Activated naive CD8-positive, alpha-beta T cell treated with anti-CD3 and anti-CD28 coated beads, Interleukin-2, amount 50 U/mL, for 24 hours (primary cell): ENCODE data around the gene TOX2.
A peak's percentile ranks its signal among the peaks of the same experiment; 100 is the strongest.

Source experiments
- ATAC-seq: fragments of 150-1000 bp; cut with Tn5 transposase; one replicate; pipeline ENCODE4 v1.10.0; 2021
- DNase-seq: peaks from one replicate; pipeline ENCODE4 v3.0.0; 2021
- H3K27ac Mint-ChIP-seq: one replicate; pipeline ENCODE4 v1.8.0; 2021; ENCODE audit warnings: mild to moderate bottlenecking, mixed read lengths
- H3K27me3 Mint-ChIP-seq: one replicate; pipeline ENCODE4 v1.8.0; 2021; ENCODE audit warnings: mixed read lengths
- H3K36me3 Mint-ChIP-seq: one replicate; pipeline ENCODE4 v1.8.0; 2021; ENCODE audit warnings: low read depth, mixed read lengths
- H3K4me1 Mint-ChIP-seq: one replicate; pipeline ENCODE4 v1.8.0; 2021; ENCODE audit warnings: mixed read lengths
- H3K4me3 Mint-ChIP-seq: one replicate; pipeline ENCODE4 v1.8.0; 2021; ENCODE audit warnings: mild to moderate bottlenecking, moderate library complexity, mixed read lengths
- H3K9me3 Mint-ChIP-seq: one replicate; pipeline ENCODE4 v1.8.0; 2021; ENCODE audit warnings: mixed read lengths

Gene TOX2

GRCh38 chr20:43906505-43907034, 8.1 kb upstream of the TOX2 start:
- DNase-seq (no peak), ATAC-seq (no peak)
- H3K27ac Mint-ChIP-seq, result no peak overlapping the region
- H3K27me3 Mint-ChIP-seq, result peaks cover 2% of the 10 kb centered on the region
- peaks cover 13% of the 10 kb centered on the region for H3K9me3 Mint-ChIP-seq
- H3K36me3 Mint-ChIP-seq, result peaks cover 2% of the 10 kb centered on the region
- H3K4me3 Mint-ChIP-seq, result no peak overlapping the region
- peaks cover 15% of the 10 kb centered on the region for H3K4me1 Mint-ChIP-seq

GRCh38 chr20:43909211-43909610, 5.4 kb upstream of the TOX2 start:
- no peak overlapping the region for H3K27ac Mint-ChIP-seq
- H3K9me3 Mint-ChIP-seq, result peaks cover 30% of the 10 kb centered on the region

GRCh38 chr20:43909720-43910119, 4.9 kb upstream of the TOX2 start:
- ATAC-seq (no peak), DNase-seq (no peak)
- Mint-ChIP-seq H3K9me3 (peaks cover 30% of the 10 kb centered on the region), H3K27me3 (peaks cover 28% of the 10 kb centered on the region), H3K27ac (no peak overlapping the region), H3K4me1 (peaks cover 28% of the 10 kb centered on the region), H3K4me3 (no peak overlapping the region), H3K36me3 (peaks cover 11% of the 10 kb centered on the region)

More at GRCh38 chr20:43909211-43909610, 5.4 kb upstream of the TOX2 start:
- DNase-seq (no peak), ATAC-seq (no peak)
- Mint-ChIP-seq H3K27me3 (peaks cover 27% of the 10 kb centered on the region), H3K36me3 (peaks cover 11% of the 10 kb centered on the region), H3K4me1 (peaks cover 28% of the 10 kb centered on the region), H3K4me3 (no peak overlapping the region)

GRCh38 chr20:43910564-43910963, 4.1 kb upstream of the TOX2 start:
- H3K4me3 Mint-ChIP-seq, result no peak overlapping the region
- H3K27me3 Mint-ChIP-seq, result peaks cover 34% of the 10 kb centered on the region
- H3K36me3 Mint-ChIP-seq, result peaks cover 14% of the 10 kb centered on the region
- H3K9me3 Mint-ChIP-seq, result peaks cover 30% of the 10 kb centered on the region
- H3K4me1 Mint-ChIP-seq, result peaks cover 34% of the 10 kb centered on the region
- ATAC-seq (no peak), DNase-seq (no peak)
- H3K27ac Mint-ChIP-seq, result no peak overlapping the region

GRCh38 chr20:43911066-43911465, 3.6 kb upstream of the TOX2 start:
- peaks cover 14% of the 10 kb centered on the region for H3K36me3 Mint-ChIP-seq
- peaks cover 37% of the 10 kb centered on the region for H3K27me3 Mint-ChIP-seq
- ATAC-seq, result no peak
- H3K27ac Mint-ChIP-seq, result no peak overlapping the region
- no peak for DNase-seq
- H3K9me3 Mint-ChIP-seq, result peaks cover 30% of the 10 kb centered on the region
- no peak overlapping the region for H3K4me3 Mint-ChIP-seq
- H3K4me1 Mint-ChIP-seq, result peaks cover 37% of the 10 kb centered on the region

- Mint-ChIP-seq H3K27ac (no peak overlapping the region), H3K4me3 (peak overlapping the region; percentile 48), H3K36me3 (peaks cover 14% of the 10 kb centered on the region), H3K27me3 (peaks cover 47% of the 10 kb centered on the region), H3K9me3 (peaks cover 22% of the 10 kb centered on the region), H3K4me1 (peaks cover 47% of the 10 kb centered on the region)
- ATAC-seq (no peak), DNase-seq (no peak)
Observed at GRCh38 chr20:43913291-43914025, 1.2 kb upstream of the TOX2 start.

GRCh38 chr20:43915211-43916072, 790 bp downstream of the TOX2 start:
- Mint-ChIP-seq H3K27me3 (peaks cover 63% of the 10 kb centered on the region), H3K9me3 (peaks cover 17% of the 10 kb centered on the region), H3K27ac (peak overlapping the region; percentile 65), H3K36me3 (peaks cover 14% of the 10 kb centered on the region), H3K4me3 (peak overlapping the region; percentile 78), H3K4me1 (peaks cover 43% of the 10 kb centered on the region)
- peak; percentile 29 for DNase-seq
- peak; percentile 31 for ATAC-seq

GRCh38 chr20:43916073-43916880, 1.6 kb downstream of the TOX2 start:
- H3K4me3 Mint-ChIP-seq, result peak overlapping the region; percentile 78
- DNase-seq, result peak; percentile 38
- peaks cover 36% of the 10 kb centered on the region for H3K4me1 Mint-ChIP-seq
- ATAC-seq, result peak; percentile 75
- H3K36me3 Mint-ChIP-seq, result peaks cover 12% of the 10 kb centered on the region
- H3K9me3 Mint-ChIP-seq, result peaks cover 17% of the 10 kb centered on the region
- peaks cover 71% of the 10 kb centered on the region for H3K27me3 Mint-ChIP-seq
- no peak overlapping the region for H3K27ac Mint-ChIP-seq

GRCh38 chr20:43916881-43917371, 2.3 kb downstream of the TOX2 start:
- ATAC-seq, result peak; percentile 11

GRCh38 chr20:43917380-43917779, 2.7 kb downstream of the TOX2 start:
- no peak for ATAC-seq
- no peak for DNase-seq
- H3K36me3 Mint-ChIP-seq, result peaks cover 10% of the 10 kb centered on the region
- H3K9me3 Mint-ChIP-seq, result peaks cover 9% of the 10 kb centered on the region
- peaks cover 40% of the 10 kb centered on the region for H3K4me1 Mint-ChIP-seq
- peaks cover 75% of the 10 kb centered on the region for H3K27me3 Mint-ChIP-seq
- H3K4me3 Mint-ChIP-seq, result no peak overlapping the region
- H3K27ac Mint-ChIP-seq, result no peak overlapping the region

More at GRCh38 chr20:43916881-43917371, 2.3 kb downstream of the TOX2 start:
- Mint-ChIP-seq H3K4me3 (peak overlapping the region; percentile 58), H3K36me3 (peaks cover 12% of the 10 kb centered on the region), H3K4me1 (peaks cover 37% of the 10 kb centered on the region), H3K9me3 (peaks cover 14% of the 10 kb centered on the region), H3K27me3 (peaks cover 75% of the 10 kb centered on the region), H3K27ac (no peak overlapping the region)
- no peak for DNase-seq

GRCh38 chr20:43919686-43920403, 5.2 kb downstream of the TOX2 start:
- ATAC-seq, result no peak

GRCh38 chr20:43920797-43921196, 6.1 kb downstream of the TOX2 start:
- peaks cover 3% of the 10 kb centered on the region for H3K36me3 Mint-ChIP-seq
- no peak overlapping the region for H3K4me3 Mint-ChIP-seq
- DNase-seq (no peak), ATAC-seq (no peak)
- no peaks in the 10 kb centered on the region for H3K9me3 Mint-ChIP-seq
- peaks cover 51% of the 10 kb centered on the region for H3K4me1 Mint-ChIP-seq
- H3K27me3 Mint-ChIP-seq, result peaks cover 62% of the 10 kb centered on the region
- H3K27ac Mint-ChIP-seq, result no peak overlapping the region

More at GRCh38 chr20:43919686-43920403, 5.2 kb downstream of the TOX2 start:
- peaks cover 50% of the 10 kb centered on the region for H3K4me1 Mint-ChIP-seq
- H3K4me3 Mint-ChIP-seq, result no peak overlapping the region
- no peak for DNase-seq
- H3K9me3 Mint-ChIP-seq, result no peaks in the 10 kb centered on the region
- H3K36me3 Mint-ChIP-seq, result peaks cover 3% of the 10 kb centered on the region
- H3K27me3 Mint-ChIP-seq, result peaks cover 68% of the 10 kb centered on the region
- no peak overlapping the region for H3K27ac Mint-ChIP-seq

- peaks cover 3% of the 10 kb centered on the region for H3K36me3 Mint-ChIP-seq
- peaks cover 64% of the 10 kb centered on the region for H3K27me3 Mint-ChIP-seq
- peaks cover 54% of the 10 kb centered on the region for H3K4me1 Mint-ChIP-seq
- ATAC-seq (no peak), DNase-seq (no peak)
- H3K4me3 Mint-ChIP-seq, result no peak overlapping the region
- no peak overlapping the region for H3K27ac Mint-ChIP-seq
- no peaks in the 10 kb centered on the region for H3K9me3 Mint-ChIP-seq
Observed at GRCh38 chr20:43921227-43921780, 6.7 kb downstream of the TOX2 start.
